ENCODE measurements around the gene SPRR2G.
"Not testable (repeated sequence)": the region's sequence is repeated elsewhere in the genome, so short reads cannot be mapped to it uniquely, and the experiment has no call there.

Gene SPRR2G

GRCh38 chr1:153115264-153115663 lies 35.4 kb downstream of the SPRR2G start:
- DNase-seq (ENCODE audit: low read depth in 3 of 3): not testable (repeated sequence)

- DNase-seq (ENCODE audit: low read depth in 3 of 3): no peak
Measured at GRCh38 chr1:153113416-153113815, 37.3 kb downstream of the SPRR2G start, which contains the start of gene SPRR2F. SPRR2F (minus strand) TSS chr1:153113516; CDS start chr1:153112733, 783 bp downstream.

GRCh38 chr1:153112454-153112853 lies 38.2 kb downstream of the SPRR2G start:
- not testable (repeated sequence) for DNase-seq (ENCODE audit: low read depth in 3 of 3)

- DNase-seq (ENCODE audit: low read depth in 3 of 3): no peak
Measured at GRCh38 chr1:153100245-153100644, 50.4 kb downstream of the SPRR2G start.
